ENCODE measurements around the gene ATF7IP2. TPM values are rescaled to one million over a fixed set of nuclear protein-coding genes. Genes with fewer than 3 reads are reported as not detected.
A peak's percentile ranks its signal among the peaks of the same experiment; 100 is the strongest.

The ATF7IP2 gene
- total and polyA plus RNA-seq, 9 of the 15 experiments (the other 6 are each of a cell fraction or from before 2014, with no cell fraction given) = 131 to 515 (median 196) TPM

DNA sequence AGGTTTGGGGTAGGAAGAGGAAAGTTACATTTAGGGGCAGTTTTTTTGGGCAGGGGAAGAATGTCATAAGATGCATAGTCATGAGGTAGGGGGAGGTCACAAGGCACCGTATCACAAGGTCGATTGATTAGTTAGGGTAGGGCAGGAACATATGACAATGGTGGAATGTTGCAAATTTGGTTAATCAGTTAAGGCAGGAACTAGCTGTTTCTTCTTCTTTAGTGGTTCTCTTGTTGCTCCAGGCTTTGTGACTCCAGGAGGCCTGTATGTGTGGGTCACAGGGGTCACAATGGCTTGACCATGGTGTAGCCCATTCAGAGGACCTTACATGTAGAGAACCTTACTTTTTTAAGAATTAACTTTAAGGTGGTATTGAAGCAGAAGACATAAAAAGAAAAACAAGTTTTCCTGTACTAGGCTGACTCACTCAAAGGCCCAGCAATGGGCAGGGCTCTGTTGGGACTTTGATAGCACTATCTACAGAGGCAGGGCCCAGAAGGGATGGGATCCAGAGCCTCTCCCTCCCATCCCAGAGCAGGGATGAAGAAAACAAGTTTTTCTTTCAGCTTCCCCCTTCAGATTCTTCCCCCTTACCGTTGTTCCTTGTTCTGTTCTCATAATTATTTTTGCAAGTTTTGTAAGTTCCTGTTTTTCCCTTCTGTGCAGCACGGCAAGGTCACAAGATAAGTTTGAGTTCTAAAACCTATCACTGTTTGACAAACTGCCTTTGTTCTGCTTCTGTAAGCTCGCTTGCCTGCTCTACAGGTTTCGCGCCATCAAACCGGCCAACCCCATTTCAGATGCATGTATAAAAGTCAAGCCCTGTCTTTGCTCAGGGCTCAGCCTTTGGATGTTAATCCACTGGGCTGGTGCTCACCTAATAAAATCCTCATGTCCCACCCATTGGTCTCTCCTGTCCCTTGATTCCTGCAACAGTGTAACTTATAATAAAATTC lies 45.8 kb upstream of the ATF7IP2 start (continued):
- TF ChIP-seq ETS1 (conservative IDR thresholded peaks at IDR 0.05; ENCODE audit: control insufficient read depth, low read depth, low read length) = no peak
- TF ChIP-seq E2F3 (CRISPR knock-in tag; IDR thresholded peaks at IDR 0.05) = no peak
- TF ChIP-seq ZSCAN32 (CRISPR knock-in tag; IDR thresholded peaks at IDR 0.05) = no peak
- TF ChIP-seq CBX1 (IDR thresholded peaks at IDR 0.05; ENCODE audit: low read depth) = peak; percentile 94
- TF ChIP-seq, protein P1, sequence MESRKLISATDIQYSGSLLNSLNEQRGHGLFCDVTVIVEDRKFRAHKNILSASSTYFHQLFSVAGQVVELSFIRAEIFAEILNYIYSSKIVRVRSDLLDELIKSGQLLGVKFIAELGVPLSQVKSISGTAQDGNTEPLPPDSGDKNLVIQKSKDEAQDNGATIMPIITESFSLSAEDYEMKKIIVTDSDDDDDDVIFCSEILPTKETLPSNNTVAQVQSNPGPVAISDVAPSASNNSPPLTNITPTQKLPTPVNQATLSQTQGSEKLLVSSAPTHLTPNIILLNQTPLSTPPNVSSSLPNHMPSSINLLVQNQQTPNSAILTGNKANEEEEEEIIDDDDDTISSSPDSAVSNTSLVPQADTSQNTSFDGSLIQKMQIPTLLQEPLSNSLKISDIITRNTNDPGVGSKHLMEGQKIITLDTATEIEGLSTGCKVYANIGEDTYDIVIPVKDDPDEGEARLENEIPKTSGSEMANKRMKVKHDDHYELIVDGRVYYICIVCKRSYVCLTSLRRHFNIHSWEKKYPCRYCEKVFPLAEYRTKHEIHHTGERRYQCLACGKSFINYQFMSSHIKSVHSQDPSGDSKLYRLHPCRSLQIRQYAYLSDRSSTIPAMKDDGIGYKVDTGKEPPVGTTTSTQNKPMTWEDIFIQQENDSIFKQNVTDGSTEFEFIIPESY (CRISPR knock-in tag; IDR thresholded peaks at IDR 0.05) = peak; percentile 81
- TF ChIP-seq RBM25 (IDR thresholded peaks at IDR 0.05; ENCODE audit: low read depth, low read length, severe bottlenecking) = peak; percentile 20
- 0 out of 2 replicates have a peak, but pooled peaks have one; percentile 10 for TF ChIP-seq NCOR1 (IDR thresholded peaks at IDR 0.05)
- TF ChIP-seq NR2C1 (IDR thresholded peaks at IDR 0.05) = 0 out of 2 replicates have a peak, but pooled peaks have one; percentile 24
- peak; percentile 32; the same call in 1 of the 2 replicates for TF ChIP-seq NR2C1 (tag; IDR thresholded peaks at IDR 0.05)
- peak; percentile 76 for TF ChIP-seq TCF3 (CRISPR knock-in tag; IDR thresholded peaks at IDR 0.05)
- TF ChIP-seq ZNF445 (CRISPR knock-in tag; IDR thresholded peaks at IDR 0.05; ENCODE audit: low read depth) = peak; percentile 83; the same call in 1 of the 2 replicates
